22Rv1 (cell line): ENCODE results near the gene TNRC6C.

Experiments used
- CTCF ChIP-seq: fragments of 450-650 bp; IDR thresholded peaks from 2 replicates; pipeline ENCODE4 v1.5.1; 2017; ENCODE audit warnings: mild to moderate bottlenecking
- ZFX ChIP-seq: fragments of 450-650 bp; IDR thresholded peaks from 2 replicates; pipeline ENCODE4 v1.6.1; 2017; ENCODE audit warnings: antibody characterized with exemption, borderline replicate concordance

GRCh38 chr17:77909236-77909635 lies 49.3 kb upstream of the TNRC6C start:
- TF ChIP-seq CTCF (no peak), ZFX (no peak)
